ENCODE results near the gene CDKN2AIPNL.
"Not testable (repeated sequence)": the region's sequence is repeated elsewhere in the genome, so short reads cannot be mapped to it uniquely, and the experiment has no call there.

Gene CDKN2AIPNL

GRCh38 chr5:134437847-134438581 lies 26.3 kb upstream of the CDKN2AIPNL start:
- no peak for DNase-seq

- no peak for DNase-seq
Measured at GRCh38 chr5:134437340-134437846, 25.7 kb upstream of the CDKN2AIPNL start.

GRCh38 chr5:134436523-134437339 lies 25.1 kb upstream of the CDKN2AIPNL start:
- peak; percentile 72 for DNase-seq

GRCh38 chr5:134435560-134435959 lies 23.9 kb upstream of the CDKN2AIPNL start:
- DNase-seq: no peak

DNA sequence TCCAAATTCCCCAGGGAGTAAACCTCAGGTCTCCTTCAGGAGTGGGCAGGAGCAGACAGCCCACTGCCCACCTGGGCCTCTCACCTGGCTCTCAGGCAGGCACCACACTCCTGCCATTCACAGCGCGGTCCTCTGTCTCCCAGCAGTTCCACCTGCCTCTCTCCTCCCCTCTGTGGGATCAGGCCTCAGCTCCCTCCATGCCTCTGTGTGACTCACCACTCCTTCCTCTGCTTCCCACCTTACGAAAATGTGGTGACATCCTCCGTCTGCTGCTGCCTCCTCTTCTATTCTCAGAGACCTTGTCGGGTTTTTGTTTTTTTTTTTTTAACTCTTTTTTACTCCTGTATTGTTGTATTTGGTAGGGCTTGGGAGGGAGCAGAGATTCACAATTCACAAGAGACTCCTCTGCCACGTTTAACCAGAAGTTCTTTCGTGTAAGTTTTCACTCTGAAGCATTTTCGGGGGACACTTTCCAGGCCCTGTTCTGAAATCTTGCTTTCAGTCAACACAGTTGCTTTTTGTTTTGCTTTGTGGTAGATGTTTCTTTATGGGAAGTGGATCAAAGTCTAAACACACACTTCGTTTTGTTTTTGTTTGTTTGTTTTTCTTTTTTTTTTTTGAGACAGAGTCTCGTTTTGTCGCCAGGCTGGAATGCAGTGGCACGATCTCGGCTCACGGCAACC lies 21.1 kb upstream of the CDKN2AIPNL start:
- no peak for DNase-seq

DNA sequence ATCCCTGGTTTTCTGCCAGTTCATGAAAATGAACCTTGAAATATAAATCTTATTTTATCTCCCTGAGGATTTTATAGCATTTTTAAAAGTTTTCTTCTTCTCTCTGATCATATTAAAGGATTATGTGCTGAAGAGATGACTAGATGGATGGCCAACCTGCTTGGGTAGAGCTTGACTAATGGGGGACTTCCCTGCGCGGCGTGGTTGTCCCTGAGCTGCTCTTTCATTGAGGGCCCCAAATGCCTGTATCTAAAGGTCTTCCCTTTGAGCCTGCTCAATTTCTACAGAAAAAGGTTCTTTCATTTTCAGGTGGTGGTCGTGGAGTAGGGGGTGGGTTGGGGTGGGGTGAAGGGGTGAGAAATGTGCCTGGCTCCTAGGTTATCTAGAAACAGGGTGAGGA lies 20.5 kb upstream of the CDKN2AIPNL start:
- no peak for DNase-seq

GRCh38 chr5:134430001-134430569 lies 18.4 kb upstream of the CDKN2AIPNL start:
- no peak for DNase-seq

- no peak for DNase-seq
Measured at GRCh38 chr5:134427540-134428041, 15.9 kb upstream of the CDKN2AIPNL start.

GRCh38 chr5:134426361-134426760 lies 14.7 kb upstream of the CDKN2AIPNL start:
- no peak for DNase-seq

- no peak for DNase-seq
Measured at GRCh38 chr5:134423376-134423775, 11.7 kb upstream of the CDKN2AIPNL start.

- DNase-seq: no peak
Measured at GRCh38 chr5:134422791-134423365, 11.2 kb upstream of the CDKN2AIPNL start.

- not testable (repeated sequence) for DNase-seq
Measured at GRCh38 chr5:134421038-134421437, 9.4 kb upstream of the CDKN2AIPNL start.

DNA sequence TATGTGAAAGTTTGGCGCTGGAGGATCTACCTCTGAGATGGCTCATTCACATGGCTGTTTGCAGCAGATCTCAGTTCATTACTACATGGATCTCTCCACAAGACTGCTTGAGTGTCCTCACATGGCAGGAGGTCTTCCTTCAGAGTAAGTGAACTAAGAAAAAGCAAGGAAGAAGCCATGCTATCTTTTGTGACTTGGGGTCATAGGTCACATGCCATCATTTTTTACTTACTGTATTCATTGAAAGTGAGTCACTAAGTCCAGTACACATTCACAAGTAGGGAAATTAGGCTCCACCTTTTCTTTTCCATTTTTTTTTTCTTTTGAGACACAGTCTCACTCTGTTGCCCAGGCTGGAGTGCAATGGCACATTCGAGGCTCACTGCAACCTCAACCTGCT lies 8.7 kb upstream of the CDKN2AIPNL start:
- DNase-seq: no peak

- DNase-seq: no peak
Measured at GRCh38 chr5:134418958-134419357, 7.3 kb upstream of the CDKN2AIPNL start.

- DNase-seq: no peak
Measured at GRCh38 chr5:134417707-134418106, 6.0 kb upstream of the CDKN2AIPNL start.

DNA sequence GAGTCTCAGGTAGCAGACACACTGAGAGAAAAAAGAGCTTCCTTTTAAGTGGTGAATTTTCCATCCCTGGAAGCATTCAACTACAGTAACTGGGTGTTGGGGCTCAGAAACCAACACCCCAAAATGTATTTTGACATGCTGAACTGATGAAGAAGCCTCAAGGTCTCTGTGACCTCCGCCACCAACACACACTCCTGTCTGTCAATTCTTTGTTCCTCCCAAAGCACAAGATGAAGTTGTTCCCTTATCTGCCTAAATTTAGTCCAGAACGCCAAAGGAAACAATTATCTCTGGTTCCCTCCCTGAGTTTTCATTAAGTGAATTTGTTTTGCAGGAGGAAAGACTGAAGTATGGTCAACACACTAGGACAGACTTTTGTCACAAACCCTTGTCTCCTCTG lies 1.4 kb upstream of the CDKN2AIPNL start:
- no peak for DNase-seq

- no peak for DNase-seq
Measured at GRCh38 chr5:134411228-134411545, 494 bp downstream of the CDKN2AIPNL start.

- DNase-seq: no peak
Measured at GRCh38 chr5:134410822-134411221, 859 bp downstream of the CDKN2AIPNL start.

DNA sequence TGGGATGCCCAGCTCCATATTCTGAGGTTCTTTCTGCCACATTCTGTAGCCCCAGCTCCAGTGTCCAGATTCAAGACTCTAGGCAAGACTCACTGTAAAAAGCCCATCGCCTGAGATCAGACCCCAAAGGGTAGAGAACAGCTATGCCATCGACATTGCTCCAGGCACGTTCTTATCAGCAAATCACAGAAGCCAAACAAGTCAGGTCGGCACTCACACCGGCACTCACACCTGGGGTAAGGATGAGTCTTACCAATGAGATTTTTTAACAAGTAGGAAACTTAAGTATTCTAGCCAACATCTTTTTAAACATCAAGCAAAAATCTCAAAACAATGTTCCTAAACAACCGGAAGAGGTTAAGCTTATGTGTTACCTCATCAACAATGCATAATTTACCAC lies 2.4 kb downstream of the CDKN2AIPNL start:
- DNase-seq: no peak

GRCh38 chr5:134406390-134406789 lies 5.3 kb downstream of the CDKN2AIPNL start:
- DNase-seq: no peak

GRCh38 chr5:134403951-134404350 lies 7.7 kb downstream of the CDKN2AIPNL start:
- no peak for DNase-seq

GRCh38 chr5:134398609-134399155 lies 13.0 kb downstream of the CDKN2AIPNL start:
- DNase-seq: no peak

Data from suppressor macrophage treated with lipopolysaccharide for 4 hours (primary cell).